Measurements from ENCODE around the gene NPFF. TPM values are rescaled to one million over a fixed set of nuclear protein-coding genes. Genes with fewer than 3 reads are reported as not detected.
A peak's percentile ranks its signal among the peaks of the same experiment; 100 is the strongest.

The NPFF gene
- total and polyA plus RNA-seq, 2 of the 13 experiments (the other 11 are each of a cell fraction or from before 2014, with no cell fraction given): not detected

DNA sequence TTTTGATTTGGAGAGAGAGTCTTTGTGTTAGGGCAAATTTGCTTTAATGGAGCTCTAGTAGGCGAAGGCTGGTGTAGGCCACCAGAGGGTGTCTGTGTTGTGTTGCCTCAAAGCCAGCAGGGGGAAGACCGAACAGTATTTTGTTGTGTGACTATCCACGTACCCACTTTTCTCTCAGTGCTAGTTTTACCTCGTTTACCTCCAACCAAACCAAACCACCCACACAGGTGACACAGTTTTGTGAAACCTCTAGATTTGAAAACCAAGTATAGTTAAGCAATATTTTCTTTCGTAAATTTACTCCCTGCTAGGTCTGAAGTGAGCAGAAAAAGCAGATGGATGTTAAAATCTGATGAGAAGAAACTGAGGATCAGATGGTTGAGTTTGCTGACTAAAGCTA lies 36.3 kb upstream of the NPFF start:
- CTCF ChIA-PET (ENCODE audit: low intra/inter-chr PET ratio, low total read pairs): interaction anchor here (1.9 to 3.6 kb wide), 2 partner anchors 133 to 203 kb away, joined by 6 to 76 read pairs; partner anchors contain the start of gene ATP5MC2
- no peak overlapping the region for H2AFZ ChIP-seq (ENCODE audit: low read length)
- TF ChIP-seq STAG1 (CRISPR knock-in tag; IDR thresholded peaks at IDR 0.05) (peak; percentile 85), U2AF1 (optimal IDR thresholded peaks at IDR 0.05; ENCODE audit: low read depth, low read length) (no peak), ZKSCAN8 (CRISPR knock-in tag; IDR thresholded peaks at IDR 0.05; ENCODE audit: borderline replicate concordance) (0 out of 2 replicates have a peak, but pooled peaks have one; percentile 29), ZNF792 (CRISPR knock-in tag; IDR thresholded peaks at IDR 0.05) (0 out of 2 replicates have a peak, but pooled peaks have one; percentile 19), SMC3 (IDR thresholded peaks at IDR 0.05; ENCODE audit: low read length) (peak; percentile 92), GATAD2A (CRISPR knock-in tag; IDR thresholded peaks at IDR 0.05) (peak; percentile 27; the same call in 1 of the 2 replicates), ZNF607 (CRISPR knock-in tag; IDR thresholded peaks at IDR 0.05; ENCODE audit: borderline replicate concordance) (no peak), FOXP1 (IDR thresholded peaks at IDR 0.05) (no peak), FOXP1 (CRISPR knock-in tag; IDR thresholded peaks at IDR 0.05) (0 out of 2 replicates have a peak, but pooled peaks have one; percentile 4), RAD21 (CRISPR knock-in tag; IDR thresholded peaks at IDR 0.05) (peak; percentile 75), ZNF766 (CRISPR knock-in tag; IDR thresholded peaks at IDR 0.05; ENCODE audit: borderline replicate concordance) (no peak)
- TF ChIP-seq, protein P1, sequence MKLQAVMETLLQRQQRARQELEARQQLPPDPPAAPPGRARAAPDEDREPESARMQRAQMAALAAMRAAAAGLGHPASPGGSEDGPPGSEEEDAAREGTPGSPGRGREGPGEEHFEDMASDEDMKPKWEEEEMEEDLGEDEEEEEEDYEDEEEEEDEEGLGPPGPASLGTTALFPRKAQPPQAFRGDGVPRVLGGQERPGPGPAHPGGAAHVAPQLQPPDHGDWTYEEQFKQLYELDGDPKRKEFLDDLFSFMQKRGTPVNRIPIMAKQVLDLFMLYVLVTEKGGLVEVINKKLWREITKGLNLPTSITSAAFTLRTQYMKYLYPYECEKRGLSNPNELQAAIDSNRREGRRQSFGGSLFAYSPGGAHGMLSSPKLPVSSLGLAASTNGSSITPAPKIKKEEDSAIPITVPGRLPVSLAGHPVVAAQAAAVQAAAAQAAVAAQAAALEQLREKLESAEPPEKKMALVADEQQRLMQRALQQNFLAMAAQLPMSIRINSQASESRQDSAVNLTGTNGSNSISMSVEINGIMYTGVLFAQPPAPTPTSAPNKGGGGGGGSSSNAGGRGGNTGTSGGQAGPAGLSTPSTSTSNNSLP (IDR thresholded peaks at IDR 0.05; ENCODE audit: low read depth, low read length): 0 out of 2 replicates have a peak, but pooled peaks have one; percentile 19
- TF ChIP-seq, protein P2, sequence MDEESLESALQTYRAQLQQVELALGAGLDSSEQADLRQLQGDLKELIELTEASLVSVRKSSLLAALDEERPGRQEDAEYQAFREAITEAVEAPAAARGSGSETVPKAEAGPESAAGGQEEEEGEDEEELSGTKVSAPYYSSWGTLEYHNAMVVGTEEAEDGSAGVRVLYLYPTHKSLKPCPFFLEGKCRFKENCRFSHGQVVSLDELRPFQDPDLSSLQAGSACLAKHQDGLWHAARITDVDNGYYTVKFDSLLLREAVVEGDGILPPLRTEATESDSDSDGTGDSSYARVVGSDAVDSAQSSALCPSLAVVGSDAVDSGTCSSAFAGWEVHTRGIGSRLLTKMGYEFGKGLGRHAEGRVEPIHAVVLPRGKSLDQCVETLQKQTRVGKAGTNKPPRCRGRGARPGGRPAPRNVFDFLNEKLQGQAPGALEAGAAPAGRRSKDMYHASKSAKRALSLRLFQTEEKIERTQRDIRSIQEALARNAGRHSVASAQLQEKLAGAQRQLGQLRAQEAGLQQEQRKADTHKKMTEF (CRISPR knock-in tag; IDR thresholded peaks at IDR 0.05): peak; percentile 19; the same call in 1 of the 2 replicates
- TF ChIP-seq, protein P3, sequence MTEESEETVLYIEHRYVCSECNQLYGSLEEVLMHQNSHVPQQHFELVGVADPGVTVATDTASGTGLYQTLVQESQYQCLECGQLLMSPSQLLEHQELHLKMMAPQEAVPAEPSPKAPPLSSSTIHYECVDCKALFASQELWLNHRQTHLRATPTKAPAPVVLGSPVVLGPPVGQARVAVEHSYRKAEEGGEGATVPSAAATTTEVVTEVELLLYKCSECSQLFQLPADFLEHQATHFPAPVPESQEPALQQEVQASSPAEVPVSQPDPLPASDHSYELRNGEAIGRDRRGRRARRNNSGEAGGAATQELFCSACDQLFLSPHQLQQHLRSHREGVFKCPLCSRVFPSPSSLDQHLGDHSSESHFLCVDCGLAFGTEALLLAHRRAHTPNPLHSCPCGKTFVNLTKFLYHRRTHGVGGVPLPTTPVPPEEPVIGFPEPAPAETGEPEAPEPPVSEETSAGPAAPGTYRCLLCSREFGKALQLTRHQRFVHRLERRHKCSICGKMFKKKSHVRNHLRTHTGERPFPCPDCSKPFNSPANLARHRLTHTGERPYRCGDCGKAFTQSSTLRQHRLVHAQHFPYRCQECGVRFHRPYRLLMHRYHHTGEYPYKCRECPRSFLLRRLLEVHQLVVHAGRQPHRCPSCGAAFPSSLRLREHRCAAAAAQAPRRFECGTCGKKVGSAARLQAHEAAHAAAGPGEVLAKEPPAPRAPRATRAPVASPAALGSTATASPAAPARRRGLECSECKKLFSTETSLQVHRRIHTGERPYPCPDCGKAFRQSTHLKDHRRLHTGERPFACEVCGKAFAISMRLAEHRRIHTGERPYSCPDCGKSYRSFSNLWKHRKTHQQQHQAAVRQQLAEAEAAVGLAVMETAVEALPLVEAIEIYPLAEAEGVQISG (CRISPR knock-in tag; IDR thresholded peaks at IDR 0.05): peak; percentile 90
- TF ChIP-seq, protein P4, sequence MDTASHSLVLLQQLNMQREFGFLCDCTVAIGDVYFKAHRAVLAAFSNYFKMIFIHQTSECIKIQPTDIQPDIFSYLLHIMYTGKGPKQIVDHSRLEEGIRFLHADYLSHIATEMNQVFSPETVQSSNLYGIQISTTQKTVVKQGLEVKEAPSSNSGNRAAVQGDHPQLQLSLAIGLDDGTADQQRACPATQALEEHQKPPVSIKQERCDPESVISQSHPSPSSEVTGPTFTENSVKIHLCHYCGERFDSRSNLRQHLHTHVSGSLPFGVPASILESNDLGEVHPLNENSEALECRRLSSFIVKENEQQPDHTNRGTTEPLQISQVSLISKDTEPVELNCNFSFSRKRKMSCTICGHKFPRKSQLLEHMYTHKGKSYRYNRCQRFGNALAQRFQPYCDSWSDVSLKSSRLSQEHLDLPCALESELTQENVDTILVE (CRISPR knock-in tag; IDR thresholded peaks at IDR 0.05): peak; percentile 27; the same call in 1 of the 2 replicates
- TF ChIP-seq, protein P5, sequence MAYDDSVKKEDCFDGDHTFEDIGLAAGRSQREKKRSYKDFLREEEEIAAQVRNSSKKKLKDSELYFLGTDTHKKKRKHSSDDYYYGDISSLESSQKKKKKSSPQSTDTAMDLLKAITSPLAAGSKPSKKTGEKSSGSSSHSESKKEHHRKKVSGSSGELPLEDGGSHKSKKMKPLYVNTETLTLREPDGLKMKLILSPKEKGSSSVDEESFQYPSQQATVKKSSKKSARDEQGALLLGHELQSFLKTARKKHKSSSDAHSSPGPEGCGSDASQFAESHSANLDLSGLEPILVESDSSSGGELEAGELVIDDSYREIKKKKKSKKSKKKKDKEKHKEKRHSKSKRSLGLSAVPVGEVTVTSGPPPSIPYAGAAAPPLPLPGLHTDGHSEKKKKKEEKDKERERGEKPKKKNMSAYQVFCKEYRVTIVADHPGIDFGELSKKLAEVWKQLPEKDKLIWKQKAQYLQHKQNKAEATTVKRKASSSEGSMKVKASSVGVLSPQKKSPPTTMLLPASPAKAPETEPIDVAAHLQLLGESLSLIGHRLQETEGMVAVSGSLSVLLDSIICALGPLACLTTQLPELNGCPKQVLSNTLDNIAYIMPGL (CRISPR knock-in tag; IDR thresholded peaks at IDR 0.05; ENCODE audit: borderline replicate concordance in 1 of 2, low read depth in 1 of 2): 0 out of 4 replicates have a peak, but pooled peaks of 1 of the 2 experiments have one; percentile 18

More for the DNA sequence above, 36.3 kb upstream of the NPFF start:
- peak overlapping the region; percentile 25; the same call in 1 of the 2 replicates for H3K9ac ChIP-seq (ENCODE audit: insufficient read depth, low read depth, low read length)
- H4K20me1 ChIP-seq (ENCODE audit: insufficient read depth, low read length): no peaks in the 10 kb centered on the region
- peaks cover 35% of the 10 kb centered on the region for H3K4me1 ChIP-seq (ENCODE audit: insufficient read depth, low read length)
- H3K4me2 ChIP-seq (ENCODE audit: low read depth, low read length): no peak overlapping the region
- H3K9me3 ChIP-seq (ENCODE audit: low read length): no peaks in the 10 kb centered on the region
- DNase-seq (ENCODE audit: low spot score) (peak; percentile 68), ATAC-seq (peak; percentile 90), FAIRE-seq (peak; percentile 63)
- H3K79me2 ChIP-seq (ENCODE audit: insufficient read depth, low read length): no peaks in the 10 kb centered on the region
- intact Hi-C loops (cut with micrococcal nuclease; ENCODE audit: unreplicated experiment): loop anchor here (1.0 to 5.0 kb wide), 2 partner anchors 114 to 133 kb away; partner anchors contain the start of gene ATP5MC2
- in situ Hi-C loops (cut with HindIII; ENCODE audit: extremely low pct_ligation_motif_present, low pct_unique_long_range_greater_than_20kb): loop anchor here (5.0 kb wide), 1 partner anchor 134 kb away; the partner anchor contains the start of gene ATP5MC2
- peaks cover 7 to 29% of the 10 kb centered on the region in 2 experiments; a peak in 4 of 5 replicates for H3K36me3 ChIP-seq (replicated peaks in 1 of 2; ENCODE audit: control insufficient read depth in 1 of 2, insufficient read depth in 2 of 2, low read length in 2 of 2)
- H3K4me3 ChIP-seq (replicated peaks in 1 of 3; ENCODE audit: insufficient read depth in 1 of 3, low read depth in 2 of 3, low read length in 3 of 3): no peak overlapping the region
- POLR2A ChIA-PET: interaction anchor here (1.0 to 6.8 kb wide), 4 partner anchors 43 to 132 kb away, joined by 4 to 65 read pairs (median 7); partner anchors contain the start of genes ATF7, ATP5MC2 and TARBP2
- no TSS peak for BruUV-seq (replicated peaks)
- H3K27me3 ChIP-seq (ENCODE audit: control insufficient read depth in 1 of 2, insufficient read depth in 2 of 2, low read length in 2 of 2): no peaks in the 10 kb centered on the region
- no peak overlapping the region for H3K27ac ChIP-seq (ENCODE audit: extremely low read length, insufficient read depth, low read length)
- 50% methylated on average over 5 of the region's 5 CpGs for WGBS (ENCODE audit: low lambda C conversion rate)
